Liver (tissue), 3 donors: Measurements from ENCODE around the gene STK17B.

Source experiments
- FOXA2 ChIP-seq: IDR thresholded peaks from 2 replicates; pipeline ENCODE4 v1.6.1; 2016; ENCODE audit warnings: antibody characterized with exemption
- RAD21 ChIP-seq, 2 donors: IDR thresholded peaks; 2 replicates each; pipeline ENCODE4 v1.6.1; 2016; ENCODE audit warnings: antibody characterized with exemption in 2 of 2, mild to moderate bottlenecking in 2 of 2
- TF ChIP-seq, protein P1 (sequence below): fragments of 150-350 bp; IDR thresholded peaks from 2 replicates; pipeline ENCODE4 v1.5.1; 2017; ENCODE audit warnings: improper control_type of control experiment, low read depth, low read length; ENCODE audit not compliant: missing input control
- donor health status: healthy.
- donor health status: healthy.

DNA sequence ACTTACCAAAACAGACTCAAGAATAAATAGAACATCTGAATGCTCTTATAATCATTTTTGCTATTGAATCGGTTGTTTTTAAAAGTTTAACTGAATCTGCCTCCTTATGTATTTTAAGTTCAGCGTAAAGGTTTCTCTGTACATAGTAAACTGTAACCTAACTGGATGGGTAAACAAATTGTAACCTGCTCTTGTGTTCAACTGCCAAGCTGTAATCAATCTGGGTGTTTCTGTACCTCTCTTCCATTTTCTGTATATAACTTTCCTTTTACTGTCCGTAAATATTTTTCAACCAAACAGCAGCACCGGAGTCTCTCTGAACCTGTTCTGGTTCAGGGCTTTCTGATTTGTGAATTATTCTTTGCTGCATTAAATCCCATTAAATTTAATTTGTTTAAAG lies 75.1 kb downstream of the STK17B start:
- TF ChIP-seq RAD21 (IDR thresholded peaks at IDR 0.05), result no peak
- TF ChIP-seq FOXA2, result no peak
- TF ChIP-seq, protein P1, sequence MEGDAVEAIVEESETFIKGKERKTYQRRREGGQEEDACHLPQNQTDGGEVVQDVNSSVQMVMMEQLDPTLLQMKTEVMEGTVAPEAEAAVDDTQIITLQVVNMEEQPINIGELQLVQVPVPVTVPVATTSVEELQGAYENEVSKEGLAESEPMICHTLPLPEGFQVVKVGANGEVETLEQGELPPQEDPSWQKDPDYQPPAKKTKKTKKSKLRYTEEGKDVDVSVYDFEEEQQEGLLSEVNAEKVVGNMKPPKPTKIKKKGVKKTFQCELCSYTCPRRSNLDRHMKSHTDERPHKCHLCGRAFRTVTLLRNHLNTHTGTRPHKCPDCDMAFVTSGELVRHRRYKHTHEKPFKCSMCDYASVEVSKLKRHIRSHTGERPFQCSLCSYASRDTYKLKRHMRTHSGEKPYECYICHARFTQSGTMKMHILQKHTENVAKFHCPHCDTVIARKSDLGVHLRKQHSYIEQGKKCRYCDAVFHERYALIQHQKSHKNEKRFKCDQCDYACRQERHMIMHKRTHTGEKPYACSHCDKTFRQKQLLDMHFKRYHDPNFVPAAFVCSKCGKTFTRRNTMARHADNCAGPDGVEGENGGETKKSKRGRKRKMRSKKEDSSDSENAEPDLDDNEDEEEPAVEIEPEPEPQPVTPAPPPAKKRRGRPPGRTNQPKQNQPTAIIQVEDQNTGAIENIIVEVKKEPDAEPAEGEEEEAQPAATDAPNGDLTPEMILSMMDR, result no peak
